ENCODE results near the gene CDH4.

DNA sequence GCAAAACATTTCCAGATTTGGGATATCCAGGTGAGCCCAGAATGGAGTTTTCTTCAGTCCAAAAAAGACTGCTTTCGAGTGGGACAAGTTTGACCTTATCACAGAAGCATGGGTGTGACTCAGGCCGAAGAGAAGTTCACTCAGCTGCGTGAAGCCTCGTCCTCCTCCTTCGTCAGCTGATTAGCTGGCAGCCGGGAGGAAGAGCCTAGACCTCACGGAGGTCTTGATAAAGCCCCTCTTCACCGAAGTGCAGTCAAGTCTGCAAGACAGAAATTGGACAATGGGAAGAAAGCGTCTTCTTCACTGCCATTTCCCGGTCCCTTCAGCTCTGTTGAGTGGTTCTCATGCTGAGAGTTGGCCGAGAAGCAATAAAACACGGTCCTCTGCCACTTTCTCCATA lies 449.7 kb downstream of the CDH4 start:
- TF ChIP-seq POLR2AphosphoS5 (IDR thresholded peaks at IDR 0.05): no peak
- TF ChIP-seq, protein P1, sequence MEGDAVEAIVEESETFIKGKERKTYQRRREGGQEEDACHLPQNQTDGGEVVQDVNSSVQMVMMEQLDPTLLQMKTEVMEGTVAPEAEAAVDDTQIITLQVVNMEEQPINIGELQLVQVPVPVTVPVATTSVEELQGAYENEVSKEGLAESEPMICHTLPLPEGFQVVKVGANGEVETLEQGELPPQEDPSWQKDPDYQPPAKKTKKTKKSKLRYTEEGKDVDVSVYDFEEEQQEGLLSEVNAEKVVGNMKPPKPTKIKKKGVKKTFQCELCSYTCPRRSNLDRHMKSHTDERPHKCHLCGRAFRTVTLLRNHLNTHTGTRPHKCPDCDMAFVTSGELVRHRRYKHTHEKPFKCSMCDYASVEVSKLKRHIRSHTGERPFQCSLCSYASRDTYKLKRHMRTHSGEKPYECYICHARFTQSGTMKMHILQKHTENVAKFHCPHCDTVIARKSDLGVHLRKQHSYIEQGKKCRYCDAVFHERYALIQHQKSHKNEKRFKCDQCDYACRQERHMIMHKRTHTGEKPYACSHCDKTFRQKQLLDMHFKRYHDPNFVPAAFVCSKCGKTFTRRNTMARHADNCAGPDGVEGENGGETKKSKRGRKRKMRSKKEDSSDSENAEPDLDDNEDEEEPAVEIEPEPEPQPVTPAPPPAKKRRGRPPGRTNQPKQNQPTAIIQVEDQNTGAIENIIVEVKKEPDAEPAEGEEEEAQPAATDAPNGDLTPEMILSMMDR (IDR thresholded peaks at IDR 0.05): no peak
- no peak for TF ChIP-seq POLR2A (IDR thresholded peaks at IDR 0.05)
